GM19397 (cell line): ENCODE data around the gene RWDD4.
"Not testable (repeated sequence)": the region's sequence is repeated elsewhere in the genome, so short reads cannot be mapped to it uniquely, and the experiment has no call there.

ENCODE experiments used
- ATAC-seq: cut with Tn5 transposase; IDR thresholded peaks from one replicate; pipeline ENCODE4 v1.9.1; 2021; ENCODE audit warnings: mild to moderate bottlenecking, moderate library complexity; ENCODE audit not compliant: unreplicated experiment

RWDD4 gene

DNA sequence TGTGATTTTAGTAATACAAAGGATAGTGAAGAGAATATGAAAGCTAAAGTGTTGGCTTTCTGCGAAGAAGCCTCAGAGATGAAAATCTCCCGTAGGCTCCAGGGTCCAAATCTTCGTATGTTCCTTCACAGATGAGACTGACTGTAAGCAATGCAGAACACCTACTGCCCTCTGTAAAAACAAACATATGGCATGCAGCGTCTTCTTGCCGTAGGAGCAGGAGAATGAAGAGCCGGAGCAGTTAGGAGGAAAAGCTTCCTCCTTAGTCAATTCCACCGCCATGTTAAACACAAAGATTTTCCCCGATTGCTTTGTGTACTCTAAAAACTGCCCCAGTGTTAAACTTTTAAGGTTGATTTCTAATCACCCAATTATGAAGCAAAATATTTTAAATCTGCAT, 22.5 kb downstream of the RWDD4 start:
- no peak for ATAC-seq

DNA sequence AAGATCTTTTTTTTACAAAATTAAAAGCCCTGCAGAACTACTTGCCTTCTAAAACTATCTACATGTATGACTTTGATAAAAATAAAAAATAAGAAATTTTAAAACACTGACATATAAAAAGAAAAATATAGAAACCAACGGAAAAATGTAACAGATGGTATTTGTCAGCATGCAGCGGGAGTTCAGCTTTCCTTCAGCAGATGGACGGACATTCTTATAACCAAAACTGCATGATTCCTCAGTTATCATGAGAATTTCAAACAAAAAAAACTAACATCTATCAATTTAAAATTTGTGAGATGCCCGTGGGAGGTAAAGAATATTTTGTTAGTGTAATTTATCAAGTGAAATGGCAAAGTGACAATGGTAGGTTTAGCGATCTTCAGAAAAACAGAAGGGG, 23.2 kb downstream of the RWDD4 start:
- ATAC-seq = no peak

- no peak for ATAC-seq
These were observed 23.7 kb downstream of the RWDD4 start for GRCh38 chr4:183635321-183635720.

DNA sequence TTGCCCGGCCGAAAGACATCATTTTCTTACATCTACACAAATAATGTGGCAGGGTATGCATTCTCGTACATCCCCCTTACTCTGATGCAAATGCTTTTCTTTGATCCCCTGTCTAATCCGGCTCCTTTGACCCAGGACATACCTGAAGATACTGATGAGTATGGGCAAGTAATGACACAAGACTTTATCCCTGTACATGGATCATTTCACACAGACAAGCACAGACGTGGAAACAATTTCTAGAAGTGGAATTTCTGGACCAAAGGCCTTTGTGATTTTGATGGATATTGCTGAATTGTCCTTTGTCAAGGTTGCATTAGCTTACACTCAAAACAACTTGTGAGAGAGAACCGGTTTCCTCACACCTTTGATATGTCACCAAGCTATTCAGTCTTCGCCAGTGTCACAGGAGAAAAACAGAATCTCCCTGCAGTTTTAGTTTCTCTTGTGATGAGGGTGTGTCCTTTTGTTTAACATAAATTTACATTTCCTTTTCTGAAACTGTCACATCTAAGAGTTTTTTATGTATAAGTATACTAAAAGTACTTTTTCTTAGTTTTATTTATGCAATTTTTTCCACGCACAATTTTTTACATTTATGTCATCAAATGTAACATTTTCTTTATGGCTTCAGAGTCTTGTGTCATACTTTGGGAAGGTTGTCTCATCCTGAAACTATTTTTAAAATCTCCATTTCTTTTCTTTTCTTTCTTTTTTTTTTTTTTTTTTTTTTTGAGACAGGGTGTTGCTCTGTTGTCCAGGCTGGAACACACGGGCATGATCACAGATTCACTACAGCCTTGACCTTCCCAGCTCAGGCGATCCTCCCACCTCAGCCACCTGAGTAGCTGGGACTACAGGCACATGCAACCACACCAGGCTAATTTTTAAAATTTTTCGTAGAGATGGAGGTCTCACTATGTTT, 25.2 kb downstream of the RWDD4 start:
- ATAC-seq = no peak

DNA sequence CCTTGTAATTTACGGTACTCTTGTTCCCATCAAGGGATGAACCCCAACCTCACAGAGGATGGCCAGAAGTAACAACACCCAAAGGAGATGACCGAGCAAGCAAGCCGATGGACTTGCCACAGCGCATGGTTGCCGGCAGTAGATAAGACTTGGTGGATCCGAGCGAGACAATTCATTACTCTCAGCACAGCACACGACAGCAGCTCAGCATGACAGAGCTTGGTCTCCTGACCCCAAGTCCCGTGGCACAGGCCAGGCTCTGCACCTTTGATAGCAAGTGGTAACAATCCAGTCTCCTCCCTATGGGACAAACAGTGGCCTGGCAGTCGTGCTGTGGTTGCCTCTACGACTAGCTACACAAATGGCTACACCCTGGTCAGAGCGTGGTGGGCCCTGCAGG, 26.3 kb downstream of the RWDD4 start:
- no peak for ATAC-seq

- no peak for ATAC-seq
These were observed 27.3 kb downstream of the RWDD4 start for GRCh38 chr4:183631577-183632198.

GRCh38 chr4:183627979-183628588, 30.9 kb downstream of the RWDD4 start:
- no peak for ATAC-seq

- not testable (repeated sequence) for ATAC-seq
These were observed 31.7 kb downstream of the RWDD4 start for GRCh38 chr4:183627286-183627685.

DNA sequence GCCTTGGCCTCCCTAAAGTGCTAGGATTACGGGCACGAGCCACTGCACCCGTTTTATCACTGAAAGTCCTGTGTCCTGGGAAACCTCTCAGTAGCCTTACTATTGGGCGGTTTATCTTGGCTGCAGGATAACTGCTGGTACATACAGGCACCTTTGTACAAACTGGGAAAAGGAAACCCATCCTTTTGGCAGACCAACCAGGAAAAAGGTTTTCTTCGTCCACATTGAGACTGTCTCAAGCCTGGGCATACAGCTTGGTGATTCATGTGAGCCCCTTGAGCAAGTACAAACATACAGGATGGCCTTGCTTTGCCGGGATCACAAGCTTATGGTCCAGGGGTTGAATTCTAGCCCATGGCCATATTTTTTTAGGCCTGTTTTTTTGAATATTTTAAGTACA, 32.8 kb downstream of the RWDD4 start:
- ATAC-seq = no peak

GRCh38 chr4:183624548-183624947, 34.4 kb downstream of the RWDD4 start:
- ATAC-seq = no peak

DNA sequence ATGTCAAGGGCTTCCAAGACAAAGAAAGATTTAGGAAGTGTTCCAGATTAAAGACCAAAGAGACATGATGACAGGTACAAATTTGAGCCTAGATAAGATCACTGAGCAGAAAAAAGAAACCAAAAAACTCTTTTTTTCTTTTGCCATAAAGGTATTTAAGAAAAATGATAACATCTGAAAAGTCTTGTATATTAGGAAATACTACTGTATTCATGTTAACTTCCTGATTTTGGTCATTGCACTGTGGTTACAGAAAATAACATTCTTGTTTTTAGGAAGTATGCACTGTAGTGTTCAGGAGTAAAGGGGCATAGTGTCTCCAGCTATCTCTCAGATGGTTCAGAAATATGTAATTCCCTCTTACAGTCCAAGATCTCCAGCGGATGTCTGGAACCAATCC, 37.1 kb downstream of the RWDD4 start:
- no peak for ATAC-seq

DNA sequence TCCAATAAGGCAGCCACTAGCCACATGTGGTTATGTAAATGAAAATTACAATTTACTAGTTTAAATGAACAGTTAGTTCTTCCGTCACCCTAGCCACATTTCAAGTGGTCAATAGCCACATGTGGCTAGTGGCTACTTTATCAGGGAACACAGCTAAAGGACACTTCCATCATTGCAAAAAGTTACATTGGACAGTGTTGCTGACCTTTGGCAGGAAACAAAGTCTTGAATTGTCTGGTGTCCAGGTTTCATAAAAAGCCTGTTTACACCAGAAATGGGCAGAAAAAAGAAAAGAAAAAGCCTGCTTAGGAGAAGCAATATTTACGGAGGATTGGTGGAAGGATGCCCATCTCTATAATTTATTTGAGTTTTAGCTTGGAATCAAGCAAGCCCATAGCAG, 38.6 kb downstream of the RWDD4 start:
- no peak for ATAC-seq

GRCh38 chr4:183618681-183619080, 40.3 kb downstream of the RWDD4 start:
- no peak for ATAC-seq

DNA sequence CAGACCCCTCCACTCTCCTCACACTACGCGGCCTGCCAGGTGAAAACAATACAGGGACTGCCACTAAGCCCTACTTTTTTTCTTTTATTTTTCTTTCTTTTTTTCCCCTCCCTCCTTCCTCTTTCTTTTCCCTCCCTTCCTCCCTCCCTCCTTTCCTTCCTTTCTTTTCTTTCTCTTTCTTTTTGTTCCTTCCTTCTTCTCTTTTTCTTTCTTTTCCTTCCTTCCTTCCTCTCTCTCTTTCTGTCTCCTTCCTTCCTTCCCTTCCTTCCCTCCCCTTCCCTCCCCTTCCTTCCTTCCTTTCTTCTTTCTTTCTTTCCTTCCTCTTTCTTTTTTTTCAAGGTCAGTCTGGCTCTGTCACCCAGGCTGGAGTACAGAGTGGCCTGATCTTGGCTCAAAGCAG, 41.9 kb downstream of the RWDD4 start:
- no peak for ATAC-seq

- no peak for ATAC-seq
These were observed 46.4 kb downstream of the RWDD4 start for GRCh38 chr4:183612329-183613250.

GRCh38 chr4:183611210-183611830, 47.7 kb downstream of the RWDD4 start:
- no peak for ATAC-seq

DNA sequence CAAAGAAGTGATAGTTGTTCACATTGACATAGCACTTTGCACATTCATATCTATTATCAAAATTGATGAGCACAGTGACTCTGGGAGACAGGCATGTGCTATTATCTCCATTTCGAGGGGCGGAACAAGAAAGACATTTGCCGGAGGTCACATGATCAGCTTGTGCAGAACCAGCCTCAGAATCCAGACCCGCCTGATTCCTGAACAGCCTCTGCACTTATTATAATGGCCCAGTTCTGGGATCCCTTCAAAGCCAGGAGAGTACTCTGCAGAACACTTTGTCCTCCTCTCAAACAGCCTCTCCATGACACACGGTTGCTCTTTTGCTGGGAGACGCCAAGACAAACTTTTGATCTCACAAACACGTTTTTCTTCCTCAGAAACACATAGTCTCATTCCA, 48.4 kb downstream of the RWDD4 start:
- ATAC-seq = no peak

DNA sequence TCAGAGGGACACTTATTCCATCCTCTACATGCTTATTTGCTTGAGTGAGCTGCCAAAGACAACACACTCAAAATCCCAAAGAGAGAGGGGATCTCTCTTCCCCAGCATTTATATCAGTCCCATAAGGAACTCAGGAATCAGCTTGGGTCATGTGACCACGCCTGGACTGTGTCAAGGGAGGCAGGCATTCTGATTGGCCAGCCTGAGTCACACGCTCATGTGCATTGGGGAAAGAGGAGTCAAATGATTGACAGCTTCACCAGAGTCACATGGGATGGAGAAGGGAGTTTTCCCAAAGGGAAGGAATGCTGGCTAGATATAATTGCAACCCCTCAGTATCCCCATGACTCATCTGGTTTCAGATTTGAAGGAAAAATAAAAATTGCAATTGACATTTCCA, 49.0 kb downstream of the RWDD4 start:
- no peak for ATAC-seq

DNA sequence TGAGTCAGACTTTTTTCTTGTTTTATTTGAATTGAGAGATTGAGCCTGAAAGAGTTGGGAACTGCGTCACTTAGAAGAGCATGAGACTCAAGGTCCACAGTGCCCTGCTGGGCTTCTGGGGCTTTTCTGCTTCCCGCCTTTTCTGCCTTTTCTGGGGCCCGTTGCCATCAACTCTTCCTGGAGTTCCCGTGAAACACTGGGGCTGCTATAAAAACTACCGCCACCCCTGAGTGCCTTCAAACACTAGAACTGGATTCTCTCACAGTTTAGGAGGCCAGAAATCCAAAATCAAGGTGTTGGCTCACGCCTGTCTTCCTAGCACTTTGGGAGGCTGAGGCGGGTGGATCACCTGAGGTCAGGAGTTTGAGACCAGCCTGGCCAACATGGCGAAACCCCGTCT, 49.8 kb downstream of the RWDD4 start:
- ATAC-seq = no peak

GRCh38 chr4:183607894-183608293, 51.1 kb downstream of the RWDD4 start:
- ATAC-seq = no peak
